GM18861 (cell line): ENCODE measurements around the gene KLHL36.
A peak's percentile ranks its signal among the peaks of the same experiment; 100 is the strongest.

Experiments used
- ATAC-seq: cut with Tn5 transposase; IDR thresholded peaks from one replicate; pipeline ENCODE4 v1.9.1; 2021; ENCODE audit not compliant: unreplicated experiment

Gene KLHL36

DNA sequence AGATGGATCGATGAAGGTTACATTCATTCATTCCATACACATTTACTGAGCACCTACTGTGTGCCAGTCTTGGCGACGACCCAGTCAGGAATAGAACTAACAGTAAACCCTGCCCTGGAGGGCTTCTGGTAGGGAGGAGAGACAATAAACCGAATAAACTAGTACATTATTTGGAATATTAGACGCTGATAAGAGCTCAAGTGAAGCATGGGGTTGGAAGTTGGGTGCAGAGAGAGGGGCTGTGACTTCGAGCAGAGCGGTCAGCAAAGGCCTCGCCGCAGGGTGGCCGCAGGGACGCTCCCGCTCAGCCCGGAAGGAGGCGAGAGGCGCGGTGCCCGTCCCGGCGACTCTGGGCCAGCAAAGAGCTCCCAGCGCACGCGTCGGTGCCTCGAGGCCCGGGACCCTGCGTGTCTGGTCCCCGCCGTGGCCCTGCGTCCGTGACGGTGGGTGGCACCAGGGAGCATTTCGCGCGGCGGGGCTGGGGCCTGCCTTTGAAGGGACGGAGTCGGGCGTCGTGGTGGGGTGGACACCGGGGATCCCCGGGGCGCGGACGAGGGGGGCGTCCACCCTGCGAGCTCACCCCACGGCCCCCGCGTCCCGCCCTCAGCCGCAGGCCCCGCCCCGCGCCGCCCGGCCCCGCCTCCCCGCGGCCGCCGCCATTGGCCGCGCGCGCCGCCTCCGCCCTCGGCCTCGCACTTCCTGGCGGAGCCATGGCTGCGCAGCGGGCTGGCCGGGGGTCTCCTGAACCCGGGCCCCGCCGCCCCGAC, at the start of gene KLHL36:
Gene KLHL36 (plus strand): TSS at position 684 of the 767 bp plus-strand sequence. CDS start 2,357 bp downstream, outside the sequence.
- peak; percentile 45 for ATAC-seq

DNA sequence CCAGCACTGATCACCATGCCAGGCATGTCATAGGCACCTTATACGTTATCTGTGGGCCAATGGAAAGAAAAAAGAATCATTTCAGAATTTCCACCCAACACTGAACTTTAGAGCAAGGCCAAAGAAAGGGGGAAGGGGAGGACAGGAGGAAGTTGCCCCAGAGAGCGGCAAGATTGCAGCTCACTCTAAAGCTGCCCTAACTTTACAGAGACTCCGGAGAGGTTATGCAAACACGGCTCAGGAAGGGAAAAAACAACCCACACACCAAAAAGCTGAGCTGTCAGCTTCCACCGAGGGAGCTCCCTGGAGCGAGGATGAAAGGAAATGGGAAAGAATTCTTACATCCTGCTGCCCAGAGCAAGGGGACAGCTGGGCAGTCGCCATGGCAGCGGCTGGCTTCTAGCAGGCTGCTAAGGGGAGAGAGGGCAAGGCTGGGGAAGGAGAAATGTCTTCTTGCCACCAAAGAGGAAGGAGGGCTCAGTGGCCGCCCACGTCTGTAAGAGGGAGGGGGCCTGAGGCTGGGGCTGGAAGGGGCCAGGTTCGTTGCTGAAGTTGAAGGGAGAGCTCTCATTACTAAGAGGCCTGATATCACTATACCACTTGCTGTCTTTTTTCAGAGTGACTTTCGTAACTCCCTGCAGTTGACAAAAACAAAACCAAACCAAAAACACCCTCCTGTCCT, 48.6 kb upstream of the KLHL36 start:
- no peak for ATAC-seq

GRCh38 chr16:84600343-84601229, 47.7 kb upstream of the KLHL36 start:
- ATAC-seq, result peak; percentile 73

GRCh38 chr16:84603140-84603816, 45.0 kb upstream of the KLHL36 start:
- ATAC-seq, result no peak

DNA sequence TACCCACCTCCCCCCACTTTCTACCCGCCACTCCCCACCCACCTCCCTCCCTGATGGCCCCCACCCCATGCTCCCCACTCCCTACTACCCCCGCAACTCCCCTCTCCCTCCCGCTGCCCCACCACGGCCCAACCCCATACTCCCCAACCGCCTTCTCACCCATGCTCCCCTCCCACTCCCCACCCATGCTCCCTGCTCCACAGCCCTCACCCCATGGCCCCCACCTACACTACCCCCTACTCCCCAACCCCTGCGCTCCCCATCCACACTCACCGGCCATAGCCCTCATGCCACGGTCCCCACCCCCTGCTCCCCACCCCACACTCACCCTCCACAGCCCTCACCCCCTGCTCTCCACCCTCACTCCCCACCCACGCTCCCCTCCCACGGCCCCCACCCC, 44.4 kb upstream of the KLHL36 start:
- ATAC-seq, result no peak

- ATAC-seq, result no peak
Measured at GRCh38 chr16:84604477-84605013, 43.8 kb upstream of the KLHL36 start.

DNA sequence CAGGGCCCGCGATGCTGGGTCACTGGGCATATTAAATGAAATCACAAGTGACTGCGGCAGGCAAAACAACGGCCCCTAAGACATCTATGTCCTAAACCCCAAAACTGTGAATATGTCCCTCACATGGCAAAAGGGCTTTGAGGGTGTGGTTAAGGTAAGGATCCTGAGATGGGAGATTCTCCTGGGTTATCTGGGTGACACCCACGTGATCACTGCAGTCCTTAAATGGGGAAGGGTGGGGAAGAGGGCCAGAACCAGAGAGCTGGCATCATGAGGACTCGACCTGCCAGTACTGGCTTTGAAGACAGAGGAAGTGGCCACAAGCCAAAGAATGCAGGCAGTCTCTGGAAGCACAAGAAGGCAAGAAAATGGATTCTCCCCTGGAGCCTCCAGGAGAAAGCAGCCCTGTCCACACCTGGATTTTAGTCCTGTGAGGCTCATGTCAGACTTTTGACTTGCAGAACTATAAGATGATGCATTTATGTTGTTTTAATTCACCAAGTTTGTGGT, 42.9 kb upstream of the KLHL36 start:
- no peak for ATAC-seq

GRCh38 chr16:84606081-84606875, 42.0 kb upstream of the KLHL36 start:
- peak; percentile 31 for ATAC-seq

GRCh38 chr16:84607061-84607460, 41.2 kb upstream of the KLHL36 start:
- no peak for ATAC-seq

DNA sequence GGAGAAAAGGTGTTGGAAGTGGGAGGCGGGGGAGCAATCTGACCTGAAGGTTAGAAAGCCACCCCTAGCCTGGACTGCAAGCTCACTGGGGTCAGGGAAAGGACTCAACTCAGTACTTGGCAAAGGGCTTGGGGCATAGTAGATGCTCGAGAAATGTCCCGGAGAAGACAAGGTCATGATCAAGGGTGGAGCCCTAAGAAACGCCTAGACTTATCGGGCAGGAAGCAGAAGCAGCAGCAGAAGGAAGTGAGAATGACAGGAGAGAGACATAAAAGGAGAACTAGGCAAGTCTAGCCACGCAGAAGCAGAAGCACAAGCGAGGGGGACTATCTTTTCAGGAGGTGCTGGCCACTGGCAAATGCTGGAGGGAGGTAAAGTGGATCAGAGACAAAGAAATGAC, 40.6 kb upstream of the KLHL36 start:
- peak; percentile 35 for ATAC-seq

DNA sequence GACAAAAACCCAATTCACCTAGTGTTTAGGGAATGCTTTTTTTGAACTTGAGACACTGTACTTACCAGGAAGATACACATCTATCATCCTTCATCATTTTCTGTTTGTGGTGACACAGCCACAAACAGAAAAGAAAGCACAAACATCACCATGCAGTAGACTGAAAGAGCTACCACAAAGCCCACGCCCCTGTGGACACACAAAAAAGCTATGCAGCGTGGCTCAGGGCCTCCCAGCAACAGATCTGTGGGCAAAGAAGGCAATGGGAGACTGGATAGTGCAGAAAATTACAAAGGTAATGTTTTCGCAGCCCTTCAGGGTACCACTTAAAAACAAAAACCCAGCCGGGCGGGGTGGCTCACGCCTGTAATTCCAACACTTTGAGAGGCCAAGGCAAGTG, 40.0 kb upstream of the KLHL36 start:
- ATAC-seq, result no peak

DNA sequence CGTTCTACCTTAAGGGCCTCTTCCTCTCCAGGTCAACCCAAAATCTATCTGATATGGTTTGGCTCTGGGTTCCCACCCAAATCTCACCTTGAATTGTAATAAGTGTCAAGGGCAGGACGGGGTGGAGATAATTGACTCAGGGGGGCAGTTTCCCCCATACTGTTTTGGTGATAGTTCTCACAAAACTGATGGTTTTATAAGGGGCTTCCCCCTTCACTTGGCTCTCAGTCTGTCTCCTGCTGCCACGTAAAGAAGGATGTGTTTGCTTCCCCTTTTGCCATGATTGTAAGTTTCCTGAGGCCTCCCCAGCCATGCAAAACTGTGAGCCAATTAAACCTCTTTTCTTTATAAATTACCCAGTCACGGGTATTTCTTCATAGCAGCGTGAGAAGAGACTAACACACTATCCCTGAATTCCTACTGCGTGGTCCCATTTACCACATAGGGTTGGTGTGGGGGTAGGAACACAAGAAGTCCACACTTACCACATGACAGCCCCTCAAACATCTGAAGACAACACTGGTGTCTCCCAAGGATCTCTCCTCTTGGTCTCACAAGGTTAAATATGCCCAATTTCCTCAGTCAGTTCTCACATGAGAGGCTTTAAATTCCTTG, 38.6 kb upstream of the KLHL36 start:
- no peak for ATAC-seq

DNA sequence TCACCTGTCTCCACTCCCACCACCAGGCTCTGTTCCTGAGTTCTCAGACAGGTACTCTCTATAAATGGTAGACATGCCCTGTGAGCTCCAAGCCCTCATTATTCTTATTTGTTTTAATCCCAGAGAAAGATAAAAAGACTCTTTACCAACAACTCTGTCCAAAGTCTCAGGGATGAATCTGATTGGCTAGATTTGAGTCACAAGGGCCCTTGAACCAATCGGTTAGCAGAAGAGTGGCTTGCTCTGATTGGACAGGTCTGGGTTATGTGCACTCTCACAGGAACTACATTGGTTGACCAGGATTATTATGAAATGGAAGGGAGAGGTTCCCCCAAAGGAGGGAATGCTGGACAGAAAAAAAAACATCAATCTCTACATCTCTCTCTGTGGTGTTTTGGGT, 37.9 kb upstream of the KLHL36 start:
- ATAC-seq, result no peak

DNA sequence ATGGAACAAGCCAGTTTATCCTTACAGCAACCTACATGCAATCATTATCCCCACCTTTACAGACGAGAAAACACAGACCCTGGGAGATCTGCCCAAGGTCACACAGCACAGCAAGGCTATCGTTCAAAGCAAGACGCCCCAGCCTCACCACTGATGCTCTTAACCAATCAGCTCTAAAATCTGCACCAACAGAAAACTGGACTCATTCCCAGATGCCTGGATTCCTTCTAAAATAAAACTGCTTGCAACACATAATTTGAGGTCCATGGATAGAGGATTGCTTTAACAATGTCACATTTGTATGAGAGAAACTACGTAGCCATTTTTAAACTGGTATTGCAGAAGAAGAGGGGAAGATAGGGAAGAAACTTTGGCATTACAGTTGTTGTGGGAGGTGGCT, 37.3 kb upstream of the KLHL36 start:
- ATAC-seq, result no peak

DNA sequence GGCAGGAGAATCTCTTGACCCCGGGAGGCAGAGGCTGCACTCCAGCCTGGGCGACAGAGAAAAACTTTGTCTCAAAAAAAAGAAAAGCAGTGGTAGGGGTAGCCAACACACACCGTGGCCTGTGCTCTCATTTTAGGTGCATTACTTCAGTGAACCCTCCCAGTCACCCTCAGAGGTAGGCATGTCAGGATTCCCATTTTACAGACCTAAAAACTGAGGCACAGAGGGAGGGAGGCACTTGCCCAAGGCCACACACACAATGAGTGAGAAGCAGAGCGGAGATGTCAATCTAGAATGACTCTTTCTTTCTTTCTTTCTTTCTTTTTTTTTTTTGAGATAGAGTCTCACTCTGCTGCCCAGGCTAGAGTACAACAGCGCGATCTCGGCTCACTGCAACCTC, 35.6 kb upstream of the KLHL36 start:
- no peak for ATAC-seq

DNA sequence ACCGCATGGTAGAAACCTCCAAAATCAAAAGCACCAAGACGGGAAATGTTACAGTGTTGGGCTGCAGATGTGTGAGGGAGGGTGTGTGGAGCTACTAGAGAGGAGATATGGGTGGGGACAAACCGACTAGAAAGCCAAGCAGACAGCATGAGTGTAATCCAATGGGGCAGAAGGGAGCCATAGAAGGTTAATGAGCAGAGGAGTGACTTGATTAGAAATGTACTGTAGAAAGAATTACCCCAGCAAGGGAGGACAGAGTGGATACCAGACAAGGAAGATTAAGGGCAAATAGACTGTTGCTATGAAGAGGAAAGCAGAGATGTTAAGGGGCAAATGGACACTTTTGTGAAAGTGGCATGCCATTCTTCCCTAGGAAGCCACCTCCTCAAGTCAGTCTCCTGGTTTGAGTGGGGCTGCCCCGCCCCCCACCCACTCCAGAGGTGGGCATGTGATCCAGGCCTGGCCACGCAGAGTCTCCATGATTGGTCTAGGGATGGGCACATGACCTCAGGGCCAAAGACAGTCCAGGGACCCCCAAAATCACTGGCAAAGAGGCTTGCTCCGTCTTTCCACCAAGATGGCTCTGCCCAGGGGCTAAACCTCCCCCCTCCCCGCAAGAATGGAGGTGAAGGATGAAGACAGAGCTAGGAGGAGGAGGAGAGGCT, 34.8 kb upstream of the KLHL36 start:
- no peak for ATAC-seq

DNA sequence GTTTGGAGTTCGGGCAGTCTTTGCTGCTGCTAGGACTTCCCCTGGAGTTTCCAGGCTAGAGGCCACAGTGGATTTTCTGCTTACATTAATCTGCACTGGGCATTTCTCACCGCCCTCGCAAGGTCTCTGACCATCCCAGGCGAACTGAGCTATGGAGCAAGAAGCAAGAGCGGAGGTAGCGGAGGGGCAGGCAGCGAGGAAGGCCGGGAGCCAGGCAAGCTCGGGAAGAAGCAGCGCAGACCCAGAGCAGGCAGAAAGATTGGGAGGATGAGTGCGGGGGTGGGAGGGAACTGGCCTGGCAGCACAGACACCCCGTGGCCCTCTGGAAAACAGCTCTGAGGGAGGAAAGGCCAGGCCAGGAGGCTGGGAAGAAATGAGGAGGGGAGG, 34.2 kb upstream of the KLHL36 start:
- no peak for ATAC-seq

DNA sequence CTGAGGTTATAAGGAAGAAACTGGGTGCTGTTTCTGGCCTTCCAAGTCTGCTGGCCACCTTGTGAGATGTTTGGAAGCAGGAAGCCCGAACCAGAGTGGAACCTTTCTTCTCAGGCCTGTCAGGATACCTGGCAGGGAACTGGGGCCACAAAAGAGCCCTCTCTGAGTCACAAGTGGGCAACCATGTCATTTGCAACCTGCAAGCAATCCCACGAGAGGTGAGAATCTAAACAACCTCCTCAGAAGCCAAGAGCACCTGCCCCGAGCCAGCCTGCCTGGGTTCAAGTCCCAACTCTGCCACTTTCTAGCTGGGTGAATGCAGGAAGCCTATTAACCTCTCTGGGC, 33.7 kb upstream of the KLHL36 start:
- no peak for ATAC-seq
